Fibroblast of the aortic adventitia (primary cell): Measurements from ENCODE around the gene PTPRU. TPM values are rescaled to one million over a fixed set of nuclear protein-coding genes. Genes with fewer than 3 reads are reported as not detected.

Experiments
- DNase-seq: peaks from one replicate; pipeline ENCODE4 v3.0.0-alpha.2; 2010; ENCODE audit warnings: low read depth
- H3K4me3 ChIP-seq: 2 replicates; pipeline ENCODE4 v1.5.1; 2011; ENCODE audit warnings: low read depth, mild to moderate bottlenecking, control low read depth, low read length, moderate library complexity
- total RNA-seq: library from RNA; depleted of rRNA; stranded (reverse); fragments of >200 nt; gene quantifications from 2 replicates; pipeline ENCODE4 v1.2.3, GENCODE V29; 2012; ENCODE audit warnings: low replicate concordance
- TF ChIP-seq, protein P1 (sequence below): IDR thresholded peaks from 2 replicates; pipeline ENCODE4 v1.5.1; 2011; ENCODE audit warnings: mild to moderate bottlenecking, low read length, control low read depth, inconsistent platforms; ENCODE audit not compliant: insufficient read depth

PTPRU gene
- 25.8 and 36.6 TPM in 2 replicates for total RNA-seq

DNA sequence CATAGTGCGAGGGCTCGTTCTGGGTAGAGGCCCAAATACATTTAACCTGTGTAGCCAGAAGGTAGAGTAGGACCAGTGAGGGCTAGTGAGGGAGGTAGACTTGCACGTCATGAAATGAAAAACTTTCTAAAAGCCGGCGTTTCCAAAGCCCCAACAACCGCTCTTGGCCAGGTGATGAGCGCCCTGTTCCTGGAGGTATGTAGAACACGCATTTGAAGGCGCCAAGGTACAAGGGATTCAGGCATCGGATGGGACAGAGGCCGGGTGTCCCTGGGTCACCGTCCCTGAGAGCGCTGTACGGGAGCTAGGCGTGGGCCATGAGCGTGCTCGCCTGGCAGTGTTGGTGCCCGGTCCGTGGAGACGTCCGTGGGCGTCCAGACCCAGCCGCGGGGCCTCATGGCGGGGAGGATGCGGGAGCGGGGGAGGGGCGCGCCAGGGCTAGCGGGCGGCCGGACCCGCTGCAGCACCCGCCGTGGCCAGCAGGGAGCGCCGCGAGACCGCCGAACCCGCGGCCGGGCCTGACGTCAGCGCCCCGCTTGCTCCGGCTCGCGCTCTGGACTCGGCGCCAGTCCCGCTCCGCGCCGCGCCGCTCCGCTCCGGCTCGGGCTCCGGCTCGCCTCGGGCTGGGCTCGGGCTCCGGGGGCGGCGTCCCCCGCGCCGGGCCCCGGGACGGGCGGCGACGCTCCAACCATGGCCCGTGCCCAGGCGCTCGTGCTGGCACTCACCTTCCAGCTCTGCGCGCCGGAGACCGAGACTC, at the start of gene PTPRU:
Gene PTPRU, plus strand, starts transcription at position 568 of the 757 bp plus-strand sequence. Its CDS starts 123 bp downstream, at position 691.
- DNase-seq = peak; percentile 49
- TF ChIP-seq, protein P1, sequence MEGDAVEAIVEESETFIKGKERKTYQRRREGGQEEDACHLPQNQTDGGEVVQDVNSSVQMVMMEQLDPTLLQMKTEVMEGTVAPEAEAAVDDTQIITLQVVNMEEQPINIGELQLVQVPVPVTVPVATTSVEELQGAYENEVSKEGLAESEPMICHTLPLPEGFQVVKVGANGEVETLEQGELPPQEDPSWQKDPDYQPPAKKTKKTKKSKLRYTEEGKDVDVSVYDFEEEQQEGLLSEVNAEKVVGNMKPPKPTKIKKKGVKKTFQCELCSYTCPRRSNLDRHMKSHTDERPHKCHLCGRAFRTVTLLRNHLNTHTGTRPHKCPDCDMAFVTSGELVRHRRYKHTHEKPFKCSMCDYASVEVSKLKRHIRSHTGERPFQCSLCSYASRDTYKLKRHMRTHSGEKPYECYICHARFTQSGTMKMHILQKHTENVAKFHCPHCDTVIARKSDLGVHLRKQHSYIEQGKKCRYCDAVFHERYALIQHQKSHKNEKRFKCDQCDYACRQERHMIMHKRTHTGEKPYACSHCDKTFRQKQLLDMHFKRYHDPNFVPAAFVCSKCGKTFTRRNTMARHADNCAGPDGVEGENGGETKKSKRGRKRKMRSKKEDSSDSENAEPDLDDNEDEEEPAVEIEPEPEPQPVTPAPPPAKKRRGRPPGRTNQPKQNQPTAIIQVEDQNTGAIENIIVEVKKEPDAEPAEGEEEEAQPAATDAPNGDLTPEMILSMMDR = peak; percentile 52
- peak within 1 kb of the TSS; percentile 75 for H3K4me3 ChIP-seq

DNA sequence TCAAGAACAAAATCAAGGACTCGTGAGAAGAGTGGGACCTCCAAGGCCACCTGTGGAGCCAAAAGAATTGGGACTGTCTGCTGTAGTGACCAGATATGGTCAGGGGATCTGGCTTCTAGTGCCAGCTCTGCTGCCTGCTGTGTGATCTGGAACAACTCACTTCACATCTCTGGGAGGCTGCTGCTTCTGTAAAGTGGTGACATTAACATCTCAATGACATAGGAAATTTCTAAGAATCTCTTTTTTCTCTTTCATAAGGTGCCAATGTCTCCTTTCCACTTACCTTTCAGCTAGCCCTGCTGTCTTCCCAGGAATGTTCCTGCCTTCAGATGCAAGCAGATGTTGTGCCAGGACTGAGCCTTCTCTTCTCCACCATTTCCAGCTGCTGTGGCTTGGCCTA, 49.6 kb upstream of the PTPRU start:
- H3K4me3 ChIP-seq = no peak overlapping the region
- no peak for DNase-seq
- TF ChIP-seq, protein P1 = no peak

DNA sequence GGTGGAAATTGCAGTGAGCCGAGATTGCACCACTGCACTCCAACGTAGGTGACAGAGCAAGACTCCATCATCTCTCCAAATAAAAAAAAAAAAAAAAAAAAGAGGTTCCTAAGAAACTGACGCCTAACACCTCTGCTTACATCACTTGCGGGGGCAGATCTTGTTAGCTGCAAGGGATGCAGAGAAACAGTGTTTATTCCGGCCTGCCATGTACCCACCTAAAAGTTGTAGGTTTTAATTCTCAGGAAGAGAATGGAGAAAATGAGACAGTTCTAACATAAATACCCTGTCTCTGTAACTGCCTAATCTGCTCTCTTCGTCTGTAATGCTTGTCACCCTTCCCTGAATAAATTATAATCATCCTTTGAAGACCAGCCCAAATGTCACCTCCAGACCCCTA, 45.6 kb upstream of the PTPRU start:
- TF ChIP-seq, protein P1 = no peak
- DNase-seq = no peak
- H3K4me3 ChIP-seq = no peak overlapping the region

DNA sequence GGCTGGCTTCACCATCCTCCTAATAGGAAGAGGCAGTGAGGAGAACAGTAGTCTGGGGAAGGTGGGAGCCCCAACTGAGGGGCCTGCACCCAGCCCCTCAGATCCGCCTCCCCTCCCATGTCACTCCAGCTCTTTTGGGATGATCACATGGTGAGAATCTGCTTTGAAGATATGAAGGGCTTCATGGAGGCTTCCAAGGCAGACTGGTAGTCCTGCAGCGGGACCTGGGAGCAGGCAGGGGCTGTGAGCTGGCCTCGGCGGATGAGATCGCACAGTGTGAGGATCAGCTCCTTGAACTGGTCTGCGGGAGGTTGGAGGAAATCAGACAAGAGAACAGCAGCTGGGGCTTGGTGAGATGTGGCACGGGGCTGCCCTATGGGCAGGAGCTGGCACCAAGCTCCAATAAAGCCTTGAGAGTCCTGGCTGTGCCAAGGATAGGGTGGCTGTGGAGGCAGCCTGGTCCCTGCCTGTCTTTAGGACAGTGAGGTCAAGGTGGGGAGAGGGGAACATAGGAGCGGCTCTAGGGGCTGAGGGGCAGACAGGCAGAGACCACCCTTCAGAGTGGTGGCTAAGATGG, 42.4 kb upstream of the PTPRU start:
- no peak overlapping the region for H3K4me3 ChIP-seq
- no peak for DNase-seq
- TF ChIP-seq, protein P1 = no peak

DNA sequence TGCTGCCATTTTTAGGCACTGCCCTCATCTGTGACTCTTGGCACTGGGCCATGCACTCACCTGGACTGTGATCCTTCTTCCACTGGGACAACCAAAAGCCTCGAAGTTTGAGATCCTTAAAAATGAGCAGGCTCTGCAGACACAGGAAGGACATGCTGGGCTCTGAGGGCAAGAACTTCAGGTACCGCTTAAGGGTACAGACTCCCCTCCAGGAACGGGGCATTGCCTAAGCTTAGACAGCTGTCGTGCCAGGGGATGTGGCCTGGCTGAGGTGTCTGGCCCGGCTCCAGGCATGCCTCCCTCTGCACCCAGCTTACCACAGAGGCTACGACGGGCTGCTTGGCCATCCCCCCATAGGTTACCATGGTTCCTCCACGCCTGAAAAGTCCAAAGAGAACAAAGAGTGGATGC, 40.4 kb upstream of the PTPRU start:
- TF ChIP-seq, protein P1 = no peak
- DNase-seq = no peak
- no peak overlapping the region for H3K4me3 ChIP-seq

GRCh38 chr1:29196863-29197589, 39.3 kb upstream of the PTPRU start:
- TF ChIP-seq, protein P1 = no peak
- DNase-seq = peak; percentile 77
- no peak overlapping the region for H3K4me3 ChIP-seq
